ENCODE results near the gene MYL11. TPM values are rescaled to one million over a fixed set of nuclear protein-coding genes. Genes with fewer than 3 reads are reported as not detected.

The MYL11 gene
- total RNA-seq, 1 donor from 2014 or later, result not detected

GRCh38 chr16:30357715-30358576 is 16.7 kb upstream of the MYL11 start:
- no peaks in the 10 kb centered on the region for H3K27me3 ChIP-seq (ENCODE audit: control insufficient read depth, insufficient read depth, low read length)
- FAIRE-seq (no peak), DNase-seq (ENCODE audit: low read depth) (no peak)
- peaks cover 12% of the 10 kb centered on the region for H3K36me3 ChIP-seq (ENCODE audit: control insufficient read depth, insufficient read depth, low read length)
- no peak overlapping the region for H3K4me3 ChIP-seq (ENCODE audit: low read depth, low read length)
- TF ChIP-seq CTCF (IDR thresholded peaks at IDR 0.05; ENCODE audit: insufficient read depth, low read length, severe bottlenecking), result no peak

- peaks cover 11% of the 10 kb centered on the region for H3K36me3 ChIP-seq (ENCODE audit: control insufficient read depth, insufficient read depth, low read length)
- no peak overlapping the region for H3K4me3 ChIP-seq (ENCODE audit: low read depth, low read length)
- H3K27me3 ChIP-seq (ENCODE audit: control insufficient read depth, insufficient read depth, low read length), result no peaks in the 10 kb centered on the region
- TF ChIP-seq CTCF (IDR thresholded peaks at IDR 0.05; ENCODE audit: insufficient read depth, low read length, severe bottlenecking), result no peak
- FAIRE-seq (no peak), DNase-seq (ENCODE audit: low read depth) (no peak)
Observed at GRCh38 chr16:30358577-30358936, 16.0 kb upstream of the MYL11 start.

- Histone ChIP-seq H3K36me3 (ENCODE audit: control insufficient read depth, insufficient read depth, low read length) (peaks cover 10% of the 10 kb centered on the region), H3K4me3 (ENCODE audit: low read depth, low read length) (no peak overlapping the region), H3K27me3 (ENCODE audit: control insufficient read depth, insufficient read depth, low read length) (no peaks in the 10 kb centered on the region)
- no peak for TF ChIP-seq CTCF (IDR thresholded peaks at IDR 0.05; ENCODE audit: insufficient read depth, low read length, severe bottlenecking)
- FAIRE-seq (no peak), DNase-seq (ENCODE audit: low read depth) (no peak)
Observed at GRCh38 chr16:30358990-30359870, 15.4 kb upstream of the MYL11 start.

- TF ChIP-seq CTCF (IDR thresholded peaks at IDR 0.05; ENCODE audit: insufficient read depth, low read length, severe bottlenecking), result no peak
- FAIRE-seq, result no peak
Observed at GRCh38 chr16:30359871-30360170, 14.8 kb upstream of the MYL11 start.

GRCh38 chr16:30361180-30361579 is 13.4 kb upstream of the MYL11 start:
- Histone ChIP-seq H3K36me3 (ENCODE audit: control insufficient read depth, insufficient read depth, low read length) (peaks cover 21% of the 10 kb centered on the region), H3K27me3 (ENCODE audit: control insufficient read depth, insufficient read depth, low read length) (no peaks in the 10 kb centered on the region), H3K4me3 (ENCODE audit: low read depth, low read length) (no peak overlapping the region)
- DNase-seq (ENCODE audit: low read depth) (no peak), FAIRE-seq (no peak)
- no peak for TF ChIP-seq CTCF (IDR thresholded peaks at IDR 0.05; ENCODE audit: insufficient read depth, low read length, severe bottlenecking)

More at GRCh38 chr16:30359871-30360170, 14.8 kb upstream of the MYL11 start:
- H3K4me3 ChIP-seq (ENCODE audit: low read depth, low read length), result no peak overlapping the region
- DNase-seq (ENCODE audit: low read depth), result no peak
- peaks cover 13% of the 10 kb centered on the region for H3K36me3 ChIP-seq (ENCODE audit: control insufficient read depth, insufficient read depth, low read length)
- H3K27me3 ChIP-seq (ENCODE audit: control insufficient read depth, insufficient read depth, low read length), result no peaks in the 10 kb centered on the region
